Measurements from ENCODE around the gene LRRC73. TPM values are rescaled to one million over a fixed set of nuclear protein-coding genes. Genes with fewer than 3 reads are reported as not detected.

LRRC73 gene
- total and polyA plus RNA-seq, 9 of the 15 experiments (the other 6 are each of a cell fraction or from before 2014, with no cell fraction given), result 0.07 to 0.55 (median 0.16) TPM; not detected in 3

GRCh38 chr6:43516697-43517504, 6.8 kb upstream of the LRRC73 start, which contains the start of the genes POLR1C and YIPF3 (continued):
- TF ChIP-seq BRF2 (IDR thresholded peaks at IDR 0.05; ENCODE audit: borderline replicate concordance, insufficient read depth, insufficient read length) (no peak), ZBTB9 (CRISPR knock-in tag; IDR thresholded peaks at IDR 0.05) (no peak), ZZZ3 (IDR thresholded peaks at IDR 0.05) (peak; percentile 86), NBN (IDR thresholded peaks at IDR 0.05; ENCODE audit: low read depth) (peak; percentile 74), RB1 (IDR thresholded peaks at IDR 0.05; ENCODE audit: low read depth) (peak; percentile 63), MAFK (IDR thresholded peaks at IDR 0.05; ENCODE audit: low read length) (no peak; the same call in 1 of the 2 replicates), EHMT2 (IDR thresholded peaks at IDR 0.05) (no peak), JUN (IDR thresholded peaks at IDR 0.05; ENCODE audit: borderline replicate concordance, low read depth, low read length) (no peak), JUN (CRISPR knock-in tag; IDR thresholded peaks at IDR 0.05; ENCODE audit: borderline replicate concordance) (0 out of 2 replicates have a peak, but pooled peaks have one; percentile 21), BRD9 (IDR thresholded peaks at IDR 0.05; ENCODE audit: low read depth, partially characterized antibody) (no peak), MITF (IDR thresholded peaks at IDR 0.05) (no peak; the same call in 1 of the 2 replicates), TRIM24 (IDR thresholded peaks at IDR 0.05) (peak in 1 of 2 experiments; percentile 97; a peak in 2 of 4 replicates), MEIS2 (IDR thresholded peaks at IDR 0.05; ENCODE audit: partially characterized antibody) (no peak), ETV5 (CRISPR knock-in tag; IDR thresholded peaks at IDR 0.05; ENCODE audit: low read depth) (peak; percentile 85; the same call in 1 of the 2 replicates), RNF2 (IDR thresholded peaks at IDR 0.05) (peak; percentile 39; the same call in 1 of the 2 replicates), RUNX1 (IDR thresholded peaks at IDR 0.05; ENCODE audit: low read depth) (0 out of 2 replicates have a peak, but pooled peaks have one; percentile 46), ARID3B (CRISPR knock-in tag; IDR thresholded peaks at IDR 0.05; ENCODE audit: borderline replicate concordance) (no peak), ZNF785 (CRISPR knock-in tag; IDR thresholded peaks at IDR 0.05) (no peak)
- TF ChIP-seq, protein P1, sequence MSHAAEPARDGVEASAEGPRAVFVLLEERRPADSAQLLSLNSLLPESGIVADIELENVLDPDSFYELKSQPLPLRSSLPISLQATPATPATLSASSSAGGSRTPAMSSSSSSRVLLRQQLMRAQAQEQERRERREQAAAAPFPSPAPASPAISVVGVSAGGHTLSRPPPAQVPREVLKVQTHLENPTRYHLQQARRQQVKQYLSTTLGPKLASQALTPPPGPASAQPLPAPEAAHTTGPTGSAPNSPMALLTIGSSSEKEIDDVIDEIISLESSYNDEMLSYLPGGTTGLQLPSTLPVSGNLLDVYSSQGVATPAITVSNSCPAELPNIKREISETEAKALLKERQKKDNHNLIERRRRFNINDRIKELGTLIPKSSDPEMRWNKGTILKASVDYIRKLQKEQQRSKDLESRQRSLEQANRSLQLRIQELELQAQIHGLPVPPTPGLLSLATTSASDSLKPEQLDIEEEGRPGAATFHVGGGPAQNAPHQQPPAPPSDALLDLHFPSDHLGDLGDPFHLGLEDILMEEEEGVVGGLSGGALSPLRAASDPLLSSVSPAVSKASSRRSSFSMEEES (CRISPR knock-in tag; IDR thresholded peaks at IDR 0.05), result no peak
- TF ChIP-seq, protein P2, sequence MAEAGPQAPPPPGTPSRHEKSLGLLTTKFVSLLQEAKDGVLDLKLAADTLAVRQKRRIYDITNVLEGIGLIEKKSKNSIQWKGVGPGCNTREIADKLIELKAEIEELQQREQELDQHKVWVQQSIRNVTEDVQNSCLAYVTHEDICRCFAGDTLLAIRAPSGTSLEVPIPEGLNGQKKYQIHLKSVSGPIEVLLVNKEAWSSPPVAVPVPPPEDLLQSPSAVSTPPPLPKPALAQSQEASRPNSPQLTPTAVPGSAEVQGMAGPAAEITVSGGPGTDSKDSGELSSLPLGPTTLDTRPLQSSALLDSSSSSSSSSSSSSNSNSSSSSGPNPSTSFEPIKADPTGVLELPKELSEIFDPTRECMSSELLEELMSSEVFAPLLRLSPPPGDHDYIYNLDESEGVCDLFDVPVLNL (CRISPR knock-in tag; IDR thresholded peaks at IDR 0.05; ENCODE audit: low read depth), result no peak

All from K562 (cell line).